GM19193 (cell line): ENCODE measurements around the gene CTIF.

Source experiments
- POLR2A ChIP-seq: IDR thresholded peaks from 4 replicates; pipeline ENCODE4 v1.6.1; 2011; ENCODE audit not compliant: insufficient read depth, insufficient read length; ENCODE audit errors: extremely low read depth

The CTIF gene

DNA sequence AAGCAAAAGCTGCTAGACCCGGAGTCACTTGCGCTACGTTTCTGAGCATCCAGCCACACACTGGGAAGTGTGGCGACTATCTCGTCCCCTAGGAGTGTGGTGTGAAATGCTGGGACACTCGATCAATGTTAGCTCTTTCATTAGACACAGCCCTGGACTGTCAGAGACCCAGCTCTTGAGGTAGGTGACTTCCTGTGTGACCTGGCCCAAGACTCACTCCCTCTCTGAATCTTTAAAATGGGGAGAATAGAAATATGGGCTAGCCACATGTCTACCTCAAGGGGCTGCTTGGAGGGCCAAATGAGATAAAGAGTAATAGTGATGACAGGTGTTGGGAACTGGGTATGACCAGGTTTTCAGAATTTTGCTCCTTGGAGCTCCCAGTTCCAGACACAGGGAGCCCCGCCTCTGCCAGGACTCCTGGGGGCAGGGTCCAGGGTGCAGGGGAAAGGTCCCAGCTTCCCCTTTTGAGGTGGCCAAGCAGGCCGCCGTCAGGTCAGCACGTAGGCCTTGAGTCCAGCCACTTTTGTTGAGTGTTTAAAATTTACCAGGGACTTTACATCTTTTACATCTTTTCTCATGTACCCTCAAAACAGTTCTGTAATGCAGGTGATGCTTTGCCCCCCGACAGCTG lies 36.0 kb downstream of the CTIF start:
- TF ChIP-seq POLR2A = no peak

DNA sequence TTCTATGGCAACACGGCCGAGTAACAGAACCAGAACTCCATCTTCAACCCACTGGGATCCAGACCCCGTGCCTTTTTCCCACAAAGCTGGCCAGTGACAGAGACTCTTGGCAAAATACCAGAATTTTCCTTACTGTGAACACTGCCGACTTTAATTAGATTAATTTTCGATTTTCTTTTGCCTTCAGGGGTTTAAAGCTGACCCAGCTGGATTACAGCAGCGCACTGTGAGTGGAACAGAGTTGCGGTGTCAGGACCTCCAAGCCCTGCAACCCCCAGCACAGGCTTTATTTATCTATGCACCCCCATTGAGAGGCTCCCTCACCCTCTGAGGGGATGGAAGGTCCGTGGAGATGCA lies 36.4 kb downstream of the CTIF start:
- no peak for TF ChIP-seq POLR2A

DNA sequence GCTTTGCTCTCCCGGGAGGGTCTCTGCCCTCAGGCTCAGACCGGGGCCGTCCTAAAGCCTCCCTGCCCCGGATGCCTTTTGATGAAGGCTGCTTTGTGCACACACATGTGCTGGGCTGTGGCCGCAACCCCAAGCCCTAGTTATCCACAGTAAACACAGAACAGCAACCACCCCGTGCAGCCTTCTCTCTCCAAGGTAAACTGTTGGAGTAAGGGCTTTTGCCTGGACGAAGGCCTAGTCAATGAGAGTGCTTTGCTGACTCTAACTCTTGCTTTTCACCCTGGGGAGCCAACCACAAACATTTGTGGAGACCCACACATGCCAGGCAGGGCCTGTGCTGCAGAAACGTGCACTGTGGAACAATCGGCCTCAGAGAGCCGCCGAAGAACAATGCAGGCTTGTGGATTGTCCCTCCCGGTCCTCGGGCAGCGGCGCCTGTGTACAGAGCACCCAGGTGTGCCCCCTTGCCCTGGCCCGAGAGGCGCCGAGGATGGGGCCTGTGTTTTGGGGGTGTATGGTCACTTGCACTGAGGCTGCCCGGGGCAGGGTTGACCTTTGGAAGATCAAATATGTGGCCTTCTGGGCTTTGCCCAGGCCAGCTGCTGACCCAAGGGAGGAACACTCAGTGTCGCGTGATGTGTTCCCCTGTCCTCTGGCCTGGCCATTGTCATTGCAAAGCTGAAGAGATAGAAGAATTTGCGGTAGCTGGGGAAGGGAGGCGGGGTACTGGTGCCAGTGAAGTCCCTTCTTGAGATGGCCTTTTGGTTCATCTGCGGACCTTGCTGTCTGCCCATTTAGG lies 37.0 kb downstream of the CTIF start:
- TF ChIP-seq POLR2A = no peak

DNA sequence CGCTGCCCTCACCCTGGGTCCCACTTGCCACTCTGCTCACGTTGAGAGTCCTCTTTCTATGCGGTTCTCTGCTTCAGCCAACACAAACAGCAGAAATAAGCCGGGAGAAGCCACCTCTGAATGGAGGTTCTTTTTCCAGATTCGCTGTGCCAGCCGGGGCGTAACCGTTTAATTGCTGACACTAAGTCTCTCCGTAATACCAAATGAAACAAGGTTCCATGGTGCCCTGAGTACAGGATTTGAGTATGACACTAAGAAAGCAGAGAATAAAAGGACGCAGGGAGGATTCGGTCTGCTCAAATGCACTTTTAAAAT lies 37.6 kb downstream of the CTIF start:
- TF ChIP-seq POLR2A = no peak

DNA sequence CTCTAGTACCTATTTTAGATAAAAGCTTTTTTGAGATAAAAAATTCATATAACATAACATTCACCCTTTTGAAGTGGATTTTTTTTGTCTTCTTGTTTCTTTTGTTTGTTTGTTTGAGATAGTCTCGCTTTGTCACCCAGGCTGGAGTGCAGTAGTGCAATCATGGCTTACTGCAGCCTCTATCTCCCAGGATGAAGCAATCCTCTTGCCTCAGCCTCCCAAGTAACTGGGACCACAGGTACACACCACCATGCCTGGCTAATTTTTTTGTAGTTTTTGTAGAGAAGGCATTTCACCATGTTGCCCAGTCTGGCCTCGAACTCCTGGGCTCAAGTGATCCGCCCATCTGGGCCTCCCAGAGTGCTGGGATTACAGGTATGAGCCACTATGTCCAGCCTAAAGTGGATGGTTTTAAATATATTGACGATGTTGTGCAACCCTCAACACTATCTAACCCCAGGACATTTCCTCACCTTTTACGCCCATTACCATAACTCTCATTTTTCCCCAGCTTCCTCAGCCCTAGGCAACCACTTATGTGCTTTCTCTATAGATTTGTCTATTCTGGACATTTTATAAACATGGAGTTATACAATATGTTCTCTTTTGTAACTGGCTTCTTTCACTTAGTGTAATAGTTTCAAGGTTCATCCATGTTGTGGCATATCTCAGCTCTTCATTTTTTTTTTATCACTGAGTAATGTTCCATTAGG lies 38.8 kb downstream of the CTIF start:
- no peak for TF ChIP-seq POLR2A

DNA sequence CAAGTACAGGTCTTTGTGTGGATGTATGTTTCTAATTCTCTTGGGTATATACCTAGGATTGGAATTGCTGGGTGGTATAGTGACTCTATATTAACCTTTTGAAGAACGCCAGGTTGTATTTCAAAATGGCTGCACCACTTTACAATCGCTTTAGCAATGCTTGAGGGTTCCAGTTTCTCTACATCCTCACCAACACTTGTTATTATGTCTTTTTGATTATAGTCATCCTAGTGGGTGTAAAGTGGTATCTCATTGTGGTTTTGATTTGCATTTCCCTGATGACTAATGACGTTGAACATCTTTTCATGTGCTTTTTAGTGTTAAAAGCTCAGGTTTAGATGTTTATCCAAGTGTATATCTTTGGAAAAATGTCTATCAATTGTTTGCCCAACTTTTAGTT lies 39.5 kb downstream of the CTIF start:
- TF ChIP-seq POLR2A = no peak

DNA sequence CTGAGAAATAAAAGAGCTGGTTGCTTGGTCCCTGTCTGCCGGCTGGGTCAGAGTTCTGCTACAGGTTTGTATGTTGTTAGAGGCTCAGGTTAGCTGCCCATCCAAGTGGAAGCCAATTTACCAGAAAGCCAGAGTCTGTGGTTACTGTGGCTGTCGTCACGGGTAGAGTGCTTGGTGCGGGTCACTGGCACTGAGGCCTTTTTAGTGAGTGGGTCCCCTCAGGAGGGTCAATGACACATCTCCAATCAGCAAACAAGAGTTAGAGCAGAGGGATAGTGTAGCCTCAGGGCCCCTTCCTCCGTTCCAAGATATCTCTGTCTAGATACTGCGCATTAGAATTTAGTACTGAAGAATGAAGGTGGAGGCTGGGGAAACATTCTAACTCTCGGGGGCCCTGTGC lies 41.2 kb downstream of the CTIF start:
- no peak for TF ChIP-seq POLR2A

DNA sequence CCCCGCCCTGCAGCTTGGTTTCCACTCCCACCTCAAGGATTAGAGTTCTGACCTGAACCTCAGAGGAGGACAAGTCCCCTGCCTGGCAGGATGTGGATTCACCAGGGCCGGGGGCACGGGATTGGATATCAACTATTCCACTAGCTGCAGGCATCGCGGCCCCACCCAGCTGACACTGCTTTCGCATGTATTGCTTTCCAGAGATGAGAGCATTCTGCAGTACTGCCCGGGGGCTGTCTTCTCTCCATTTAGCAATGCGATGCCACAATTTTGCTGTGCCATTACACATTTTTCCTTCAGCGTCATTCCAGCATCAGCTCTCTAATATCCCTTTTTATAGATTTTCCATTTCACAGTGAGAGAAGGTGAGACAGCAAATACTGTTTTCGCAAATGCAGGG lies 42.0 kb downstream of the CTIF start:
- no peak for TF ChIP-seq POLR2A

DNA sequence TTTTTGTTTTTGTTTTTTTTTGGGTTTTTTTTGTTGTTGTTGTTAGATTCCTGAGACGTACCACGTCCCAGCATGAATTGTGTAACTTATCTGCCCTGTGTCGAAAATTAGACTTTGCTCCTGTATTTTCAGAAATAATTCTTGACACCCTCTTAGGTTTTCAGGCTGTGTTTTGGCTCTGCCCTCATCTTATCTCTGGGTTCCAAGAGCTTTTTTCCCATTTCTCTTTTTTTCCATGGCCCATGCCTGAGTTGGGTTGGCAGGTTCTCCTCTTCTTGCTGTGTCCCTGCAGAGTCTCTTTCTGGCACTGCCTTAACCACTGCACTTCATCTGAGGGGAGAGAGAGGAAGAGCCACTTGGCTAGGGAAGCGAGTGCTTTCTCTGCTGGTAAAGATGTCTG lies 42.4 kb downstream of the CTIF start:
- TF ChIP-seq POLR2A = no peak

DNA sequence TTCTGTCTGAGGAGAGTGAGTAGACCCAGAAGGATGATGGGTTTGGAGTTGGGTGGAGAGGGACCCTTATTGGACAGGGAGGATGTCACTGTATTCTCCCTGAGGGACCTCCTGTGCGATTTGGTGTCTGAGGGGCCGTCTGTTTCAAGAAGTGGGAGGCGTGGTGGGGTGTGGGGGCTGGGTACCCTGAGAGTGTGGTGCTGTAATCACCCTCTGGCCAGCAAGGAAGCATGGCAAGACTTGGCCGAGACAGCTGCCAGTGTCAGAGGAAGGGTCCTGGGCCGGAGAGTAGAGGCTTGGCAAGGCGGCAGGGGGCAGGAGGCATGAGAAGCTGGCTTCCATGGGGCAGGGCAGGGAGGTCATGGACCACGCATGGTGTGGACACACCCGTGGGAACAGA lies 43.1 kb downstream of the CTIF start:
- no peak for TF ChIP-seq POLR2A

DNA sequence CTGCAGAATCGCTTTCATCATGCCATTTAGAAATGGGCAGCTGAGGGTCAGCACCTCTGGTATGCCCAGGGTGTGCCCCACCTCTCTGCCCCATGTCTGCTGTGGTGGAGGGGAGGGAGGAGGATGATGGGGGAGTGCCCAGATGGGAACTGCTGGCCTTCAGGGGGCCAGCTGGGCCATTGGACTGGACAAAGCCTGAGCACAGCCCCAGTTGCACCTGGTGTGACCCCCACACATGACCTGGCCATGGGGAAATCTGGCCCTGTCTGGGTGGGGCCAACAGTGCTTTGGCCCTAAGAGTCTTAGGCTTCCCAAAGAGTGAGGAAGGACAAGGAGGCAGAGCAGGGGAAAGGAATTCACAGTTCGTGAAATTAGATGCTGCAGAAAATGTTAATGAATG lies 44.1 kb downstream of the CTIF start:
- no peak for TF ChIP-seq POLR2A

DNA sequence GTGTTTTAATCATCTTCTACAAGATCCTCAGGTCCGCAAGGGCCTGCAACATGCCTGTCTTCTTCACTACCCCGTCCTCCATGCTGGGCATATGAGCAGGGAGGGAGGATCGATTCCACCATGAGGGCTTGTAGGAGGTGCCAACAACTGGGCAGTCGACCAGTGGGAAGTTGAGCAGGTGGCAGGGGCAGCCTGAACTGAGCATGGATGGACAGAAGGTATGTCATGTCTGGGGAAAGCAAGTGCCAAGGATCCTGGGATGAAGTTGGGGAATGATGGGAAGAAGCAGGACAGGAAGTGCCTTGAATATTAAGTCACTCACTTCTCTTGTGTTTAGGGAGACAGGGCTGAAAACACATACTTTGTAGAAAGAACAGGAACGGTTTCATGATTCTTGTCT lies 44.7 kb downstream of the CTIF start:
- TF ChIP-seq POLR2A = no peak

DNA sequence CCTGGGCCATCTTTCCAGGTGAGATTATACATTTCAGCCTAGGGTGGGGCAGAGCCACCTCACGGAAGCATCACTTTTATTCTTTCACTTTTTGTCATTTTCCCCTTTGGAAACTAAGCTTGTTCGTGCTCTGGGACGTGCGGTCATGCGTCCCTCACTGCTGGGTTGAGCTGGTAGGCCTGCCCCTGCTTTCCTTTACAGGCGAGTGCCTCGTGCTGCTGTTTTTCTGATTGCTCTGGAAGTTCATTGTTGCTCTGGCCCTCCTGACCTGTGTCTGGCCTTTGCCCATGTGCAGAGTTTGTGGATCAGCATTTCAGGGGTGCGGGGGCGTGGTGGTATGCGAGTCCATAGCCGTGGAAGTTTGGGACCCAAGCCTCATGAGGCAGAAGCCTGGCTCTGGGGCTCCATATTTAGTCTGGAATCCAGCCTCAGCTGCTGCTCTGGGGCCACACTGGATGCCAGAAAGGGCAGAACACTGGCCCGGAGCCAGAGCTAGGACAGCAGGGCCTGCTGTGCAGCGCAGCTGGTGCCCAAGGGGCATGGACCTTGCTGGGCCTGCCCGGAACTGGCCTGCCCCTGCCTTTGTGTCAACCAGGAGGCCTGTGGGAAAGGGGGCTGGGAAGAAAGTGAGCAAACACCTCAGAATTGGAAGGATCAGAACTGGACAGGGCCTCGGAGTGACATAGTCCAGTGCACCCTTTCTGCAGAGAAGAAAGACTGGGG lies 51.1 kb downstream of the CTIF start:
- TF ChIP-seq POLR2A = no peak

DNA sequence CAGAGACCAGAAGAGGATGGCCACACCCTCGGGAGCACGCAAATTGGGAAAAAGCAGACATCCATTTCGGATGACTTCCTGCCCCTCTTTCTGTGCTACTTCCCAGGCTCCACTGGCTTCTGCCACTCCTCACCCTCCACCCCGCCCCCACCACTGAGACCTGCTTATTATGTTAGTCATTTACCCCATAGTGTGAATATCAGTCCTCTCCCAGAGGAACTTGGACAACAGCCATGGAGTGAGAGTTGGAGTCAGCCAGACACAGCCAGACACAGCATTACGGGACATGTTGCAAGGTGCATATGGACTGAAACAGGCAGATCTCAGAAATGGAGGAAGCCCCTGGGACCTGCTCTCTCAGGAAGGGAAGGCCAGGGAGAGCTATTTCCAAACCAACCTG lies 51.8 kb downstream of the CTIF start:
- TF ChIP-seq POLR2A = no peak

DNA sequence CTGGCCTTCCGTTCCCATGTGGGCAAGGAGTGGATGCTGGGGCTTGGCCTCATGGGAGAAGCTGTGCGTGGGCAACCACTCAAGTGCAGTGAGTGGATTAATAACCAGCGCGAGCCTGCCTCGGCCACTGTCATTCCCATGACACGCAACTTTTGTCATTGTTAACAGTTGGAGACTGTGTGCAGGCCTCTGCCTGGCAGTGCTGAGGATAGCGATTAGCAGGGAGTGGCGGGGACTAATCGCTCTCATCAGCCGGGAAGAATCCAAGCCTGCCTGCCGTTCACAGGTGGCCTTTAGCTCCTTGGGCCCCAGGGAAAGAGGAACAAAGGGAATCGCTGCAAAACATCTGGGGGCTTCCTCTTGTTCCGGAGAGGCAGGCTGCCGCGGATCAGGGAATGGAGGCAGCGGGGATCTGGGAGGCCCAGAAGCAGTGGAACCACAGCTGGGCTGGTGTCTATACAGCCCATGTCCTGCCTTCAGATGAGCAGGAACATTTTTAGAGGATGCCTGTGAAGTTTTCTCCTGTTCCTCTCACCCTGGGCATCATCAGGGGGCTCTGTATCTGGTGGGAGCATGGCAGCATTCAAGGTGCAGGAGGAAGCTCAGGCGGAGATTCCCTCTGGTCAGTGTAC lies 53.8 kb downstream of the CTIF start:
- no peak for TF ChIP-seq POLR2A
